Fibroblast of the aortic adventitia (primary cell): Measurements from ENCODE around the gene CEP162. TPM values are rescaled to one million over a fixed set of nuclear protein-coding genes. Genes with fewer than 3 reads are reported as not detected.
"Not testable (repeated sequence)": the region's sequence is repeated elsewhere in the genome, so short reads cannot be mapped to it uniquely, and the experiment has no call there.

Experiments
- DNase-seq: peaks from one replicate; pipeline ENCODE4 v3.0.0-alpha.2; 2010; ENCODE audit warnings: low read depth
- H3K4me3 ChIP-seq: 2 replicates; pipeline ENCODE4 v1.5.1; 2011; ENCODE audit warnings: low read depth, mild to moderate bottlenecking, control low read depth, low read length, moderate library complexity
- total RNA-seq: library from RNA; depleted of rRNA; stranded (reverse); fragments of >200 nt; gene quantifications from 2 replicates; pipeline ENCODE4 v1.2.3, GENCODE V29; 2012; ENCODE audit warnings: low replicate concordance
- TF ChIP-seq, protein P1 (sequence below): IDR thresholded peaks from 2 replicates; pipeline ENCODE4 v1.5.1; 2011; ENCODE audit warnings: mild to moderate bottlenecking, low read length, control low read depth, inconsistent platforms; ENCODE audit not compliant: insufficient read depth

The CEP162 gene
- total RNA-seq, 1 donor = 12.4 TPM

DNA sequence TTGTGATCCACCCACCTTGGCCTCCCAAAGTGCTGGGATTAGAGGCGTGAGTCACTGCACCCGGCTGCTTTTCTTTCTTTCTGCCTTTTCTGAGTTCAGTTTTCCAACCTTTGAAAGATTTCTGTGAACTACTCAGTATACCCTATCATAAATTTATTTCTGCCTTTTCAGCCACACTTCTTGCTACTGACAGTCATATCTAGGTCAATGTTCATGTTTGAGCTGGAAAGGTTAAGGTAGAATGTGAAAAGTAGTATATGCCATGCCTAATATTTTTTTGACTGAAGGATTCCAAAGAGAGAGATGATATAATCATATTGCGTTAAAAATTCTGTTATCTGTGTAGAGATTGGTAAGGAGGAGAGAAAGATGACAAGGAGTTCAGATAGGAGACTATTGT lies 25.9 kb upstream of the CEP162 start:
- H3K4me3 ChIP-seq = no peak overlapping the region
- TF ChIP-seq, protein P1, sequence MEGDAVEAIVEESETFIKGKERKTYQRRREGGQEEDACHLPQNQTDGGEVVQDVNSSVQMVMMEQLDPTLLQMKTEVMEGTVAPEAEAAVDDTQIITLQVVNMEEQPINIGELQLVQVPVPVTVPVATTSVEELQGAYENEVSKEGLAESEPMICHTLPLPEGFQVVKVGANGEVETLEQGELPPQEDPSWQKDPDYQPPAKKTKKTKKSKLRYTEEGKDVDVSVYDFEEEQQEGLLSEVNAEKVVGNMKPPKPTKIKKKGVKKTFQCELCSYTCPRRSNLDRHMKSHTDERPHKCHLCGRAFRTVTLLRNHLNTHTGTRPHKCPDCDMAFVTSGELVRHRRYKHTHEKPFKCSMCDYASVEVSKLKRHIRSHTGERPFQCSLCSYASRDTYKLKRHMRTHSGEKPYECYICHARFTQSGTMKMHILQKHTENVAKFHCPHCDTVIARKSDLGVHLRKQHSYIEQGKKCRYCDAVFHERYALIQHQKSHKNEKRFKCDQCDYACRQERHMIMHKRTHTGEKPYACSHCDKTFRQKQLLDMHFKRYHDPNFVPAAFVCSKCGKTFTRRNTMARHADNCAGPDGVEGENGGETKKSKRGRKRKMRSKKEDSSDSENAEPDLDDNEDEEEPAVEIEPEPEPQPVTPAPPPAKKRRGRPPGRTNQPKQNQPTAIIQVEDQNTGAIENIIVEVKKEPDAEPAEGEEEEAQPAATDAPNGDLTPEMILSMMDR = no peak
- no peak for DNase-seq

DNA sequence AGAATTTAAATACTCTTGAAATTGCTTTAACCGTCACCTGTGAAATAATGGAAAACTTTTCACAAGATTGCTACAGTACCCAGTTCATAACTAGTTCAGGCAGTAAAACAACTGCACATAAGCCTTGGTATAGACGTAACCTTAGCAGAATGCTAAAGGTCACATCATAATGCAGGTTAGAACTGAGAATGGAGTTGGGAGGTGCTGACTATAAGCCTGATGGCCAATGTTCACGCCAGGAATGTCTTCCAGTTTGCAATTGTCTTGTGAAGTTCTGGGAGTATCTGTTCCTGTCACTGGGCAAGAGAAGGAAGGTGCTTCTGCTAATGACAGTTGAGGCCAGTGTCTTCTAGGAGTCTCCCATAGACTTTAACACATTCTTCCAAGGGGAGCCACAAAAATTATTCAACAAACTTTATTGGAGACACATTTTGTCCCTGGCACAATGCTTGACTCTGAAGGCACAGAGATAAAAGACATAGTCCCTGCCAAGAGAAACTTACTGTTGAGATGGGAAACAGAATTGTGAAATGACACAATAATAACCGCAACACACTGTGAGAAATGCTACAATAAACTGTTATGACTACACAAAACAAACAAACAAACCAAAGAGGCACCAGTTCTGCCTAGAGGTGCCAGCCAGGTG lies 24.6 kb upstream of the CEP162 start:
- no peak overlapping the region for H3K4me3 ChIP-seq
- no peak for DNase-seq
- TF ChIP-seq, protein P1 = no peak

DNA sequence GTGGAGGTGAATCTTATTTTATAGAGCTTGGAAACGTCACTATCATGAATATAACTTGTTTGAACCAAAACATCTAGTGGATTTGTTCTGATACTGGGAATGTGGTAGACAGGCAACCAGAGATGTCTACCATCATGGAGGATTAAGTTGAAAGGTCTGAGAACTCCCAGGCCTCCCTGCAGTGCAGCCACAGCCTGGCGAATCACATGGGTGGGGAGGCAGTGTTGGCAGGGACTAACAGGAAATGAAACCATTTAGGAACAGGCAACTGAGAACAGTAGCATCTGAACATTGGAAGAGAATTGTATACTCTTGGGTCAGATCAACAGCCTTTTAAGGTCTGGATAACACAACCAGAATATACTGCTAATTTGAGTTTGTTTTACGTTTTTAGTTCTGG lies 22.3 kb upstream of the CEP162 start:
- no peak overlapping the region for H3K4me3 ChIP-seq
- TF ChIP-seq, protein P1 = no peak
- peak; percentile 4 for DNase-seq

DNA sequence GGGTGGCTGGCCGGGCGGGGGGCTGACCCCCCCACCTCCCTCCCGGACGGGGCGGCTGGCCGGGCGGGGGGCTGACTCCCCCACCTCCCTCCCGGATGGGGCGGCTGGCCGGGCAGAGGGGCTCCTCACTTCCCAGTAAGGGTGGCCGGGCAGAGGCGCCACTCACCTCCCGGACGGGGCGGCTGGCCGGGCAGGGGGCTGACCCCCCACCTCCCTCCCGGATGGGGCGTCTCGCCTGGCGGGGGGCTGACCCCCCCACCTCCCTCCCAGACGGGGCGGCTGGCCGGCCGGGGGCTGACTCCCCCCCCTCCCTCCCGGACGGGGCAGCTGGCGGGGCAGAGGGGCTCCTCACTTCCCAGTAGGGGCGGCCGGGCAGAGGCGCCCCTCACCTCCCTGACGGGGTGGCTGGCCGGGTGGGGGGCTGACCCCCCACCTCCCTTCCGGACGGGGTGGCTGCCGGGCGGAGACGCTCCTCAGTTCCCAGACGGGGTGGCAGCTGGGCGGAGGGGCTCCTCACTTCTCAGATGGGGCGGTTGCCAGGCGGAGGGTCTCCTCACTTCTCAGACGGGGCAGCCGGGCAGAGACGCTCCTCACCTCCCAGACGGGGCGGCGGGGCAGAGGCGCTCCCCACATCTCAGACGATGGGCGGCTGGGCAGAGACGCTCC lies 17.1 kb upstream of the CEP162 start:
- H3K4me3 ChIP-seq, DNase-seq: not testable (repeated sequence)

DNA sequence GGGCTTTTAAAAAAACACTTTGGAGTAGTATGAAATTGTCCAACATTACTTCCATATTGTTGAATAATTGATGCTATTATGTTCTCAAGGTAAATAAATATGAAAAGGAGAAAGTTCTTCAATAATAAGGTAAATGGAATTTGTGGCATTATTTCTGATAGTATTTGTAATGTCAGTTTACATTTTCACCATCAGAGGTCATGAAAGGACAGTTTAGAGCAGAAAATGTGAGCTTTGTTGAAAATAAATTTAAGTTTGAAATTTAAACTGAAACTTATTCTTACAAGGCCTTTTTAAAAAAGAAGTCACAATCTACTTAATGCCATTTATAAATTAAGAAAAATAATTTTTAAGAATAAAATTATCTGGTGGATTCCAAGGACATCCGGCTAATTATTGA lies 15.8 kb upstream of the CEP162 start:
- peak; percentile 18 for DNase-seq
- TF ChIP-seq, protein P1 = no peak
- H3K4me3 ChIP-seq = no peak overlapping the region

DNA sequence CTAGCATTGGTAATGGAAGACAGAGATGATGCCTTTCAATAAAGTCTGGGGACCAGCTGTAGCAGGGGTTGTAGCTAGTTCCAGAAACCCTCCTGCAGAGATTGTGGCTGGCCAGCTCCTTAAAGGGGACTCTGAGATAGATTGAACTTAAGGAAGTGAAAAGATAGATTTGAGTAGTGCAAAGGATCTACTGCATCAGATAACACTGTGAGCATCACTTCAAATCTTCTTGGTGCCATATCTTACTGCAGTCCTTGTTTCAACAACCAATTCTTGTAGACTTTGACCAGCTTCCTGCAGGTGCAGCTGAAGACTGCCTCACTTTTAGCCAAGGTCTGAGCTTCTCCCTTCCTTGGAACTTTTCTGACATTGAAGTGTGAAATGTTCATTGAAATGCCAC lies 14.8 kb upstream of the CEP162 start:
- DNase-seq = no peak
- TF ChIP-seq, protein P1 = no peak
- no peak overlapping the region for H3K4me3 ChIP-seq

DNA sequence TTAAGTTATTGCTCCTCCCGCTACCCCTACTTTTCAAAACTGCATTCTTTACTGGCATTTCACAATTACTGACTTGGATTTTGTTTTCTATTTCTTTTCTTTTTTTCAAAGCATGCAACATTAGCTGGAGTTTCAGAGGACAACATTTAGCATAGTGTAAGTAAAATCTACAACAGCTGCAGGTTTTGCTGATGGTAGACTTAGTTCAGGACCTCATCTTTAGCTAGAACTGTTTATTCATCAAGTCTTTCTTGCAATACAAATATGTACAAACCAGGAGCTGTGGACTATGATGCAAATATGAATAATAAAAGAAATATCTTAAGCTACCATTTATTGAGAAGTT lies 728 bp upstream of the CEP162 start:
- TF ChIP-seq, protein P1 = no peak
- peak overlapping the region; percentile 100 for H3K4me3 ChIP-seq
- no peak for DNase-seq
